Common myeloid progenitor, CD34-positive (primary cell): Measurements from ENCODE around the gene UVRAG.
A peak's percentile ranks its signal among the peaks of the same experiment; 100 is the strongest.

ENCODE experiments used
- CTCF ChIA-PET: fragments of 350-600 bp; sonication (Branson Sonifier 250); formaldehyde crosslinking; loops from one replicate; lab custom pipeline; 2021; ENCODE audit warnings: antibody characterized with exemption; lab: Charles Lee
- POLR2A ChIA-PET: fragments of 350-600 bp; sonication (Branson Sonifier 250); formaldehyde crosslinking; loops from one replicate; lab custom pipeline; 2021; ENCODE audit warnings: antibody characterized with exemption; lab: Charles Lee
- DNase-seq, 3 donors: peaks; one replicate each; pipeline versions ENCODE4 v3.0.0 to v3.0.0-alpha.2; 2013
- H3K27ac ChIP-seq, 2 experiments: 1 replicate in 1 of 2; 2 replicates in 1 of 2; pipeline ENCODE4 v1.7.0; 2013; ENCODE audit warnings: inconsistent platforms in 2 of 2, low read length in 2 of 2, mild to moderate bottlenecking in 2 of 2, low read depth in 1 of 2, moderate library complexity in 1 of 2; ENCODE audit not compliant: severe bottlenecking in 2 of 2, insufficient read depth in 1 of 2, poor library complexity in 1 of 2
- H3K27me3 ChIP-seq, 5 experiments: replicated peaks in 2 of 5; 1 replicate in 3 of 5; 2 replicates in 2 of 5; pipeline versions ENCODE4 v1.6.1 to v1.7.0; 2013; ENCODE audit warnings: low read length in 4 of 5, mild to moderate bottlenecking in 2 of 5, moderate library complexity in 2 of 5, inconsistent platforms in 1 of 5; ENCODE audit not compliant: insufficient read depth in 5 of 5, control insufficient read depth in 4 of 5
- H3K36me3 ChIP-seq, 4 experiments: 1 replicate in 2 of 4; 2 replicates in 2 of 4; pipeline versions ENCODE4 v1.6.1 to v1.7.0; 2013; ENCODE audit warnings: low read length in 3 of 4, control low read depth in 1 of 4, mild to moderate bottlenecking in 1 of 4; ENCODE audit not compliant: control insufficient read depth in 4 of 4, insufficient read depth in 4 of 4
- H3K4me1 ChIP-seq, 4 experiments: 1 replicate in 3 of 4; 2 replicates in 1 of 4; pipeline versions ENCODE4 v1.6.1 to v1.7.1; 2013; ENCODE audit warnings: low read length in 3 of 4, mild to moderate bottlenecking in 3 of 4, control low read depth in 1 of 4, inconsistent platforms in 1 of 4, moderate library complexity in 1 of 4; ENCODE audit not compliant: control insufficient read depth in 4 of 4, insufficient read depth in 4 of 4; ENCODE audit errors: control extremely low read depth in 1 of 4
- H3K4me3 ChIP-seq, 7 experiments: 1 replicate in 4 of 7; 2 replicates in 3 of 7; pipeline versions ENCODE4 v1.5.1 to v1.7.0; 2013; ENCODE audit warnings: mild to moderate bottlenecking in 7 of 7, low read length in 6 of 7, moderate library complexity in 6 of 7, inconsistent platforms in 2 of 7, low read depth in 2 of 7, control low read depth in 1 of 7; ENCODE audit not compliant: insufficient read depth in 4 of 7, control insufficient read depth in 1 of 7; ENCODE audit errors: extremely low read depth in 1 of 7
- H3K9me3 ChIP-seq, 5 experiments: 1 replicate in 4 of 5; 2 replicates in 1 of 5; pipeline versions ENCODE4 v1.6.1 to v1.7.1; 2013; ENCODE audit warnings: low read length in 4 of 5, mild to moderate bottlenecking in 2 of 5, inconsistent platforms in 1 of 5, low read depth in 1 of 5, moderate library complexity in 1 of 5; ENCODE audit not compliant: control insufficient read depth in 4 of 5, insufficient read depth in 2 of 5; ENCODE audit errors: control extremely low read depth in 1 of 5
- WGBS: methylation state at CpG from one replicate; pipeline ENCODE4 v1.1.5; 2013; ENCODE audit not compliant: insufficient coverage; 5-methylcytosine and 5-hydroxymethylcytosine counted together

Gene UVRAG

GRCh38 chr11:76103460-76103859, 288.4 kb downstream of the UVRAG start:
- H3K9me3 ChIP-seq: no peaks in the 10 kb centered on the region
- H3K27ac ChIP-seq: no peak overlapping the region
- no CpG with 5 or more reads among the region's 1 CpG for WGBS
- ChIA-PET CTCF (interaction anchor here (1.2 kb wide), 1 partner anchor 35 kb away, joined by 4 read pairs; no protein-coding TSS in a partner anchor), POLR2A (no interaction called here)
- H3K4me3 ChIP-seq: no peak overlapping the region
- no peaks in the 10 kb centered on the region for H3K27me3 ChIP-seq
- peaks cover 0 to 4% (median 2%) of the 10 kb centered on the region in 4 experiments for H3K4me1 ChIP-seq
- no peak for DNase-seq
- H3K36me3 ChIP-seq: peaks cover 2 to 3% (median 2%) of the 10 kb centered on the region in 4 experiments

GRCh38 chr11:76104285-76104684, 289.3 kb downstream of the UVRAG start:
- no peak for DNase-seq
- Histone ChIP-seq H3K27ac (no peak overlapping the region), H3K27me3 (no peaks in the 10 kb centered on the region), H3K4me1 (peaks cover 0 to 10% (median 4%) of the 10 kb centered on the region in 4 experiments), H3K9me3 (no peaks in the 10 kb centered on the region), H3K36me3 (peaks cover 0 to 2% (median under 1%) of the 10 kb centered on the region in 4 experiments), H3K4me3 (no peak overlapping the region)
- WGBS: 100% methylated on average over 2 of the region's 7 CpGs
- ChIA-PET CTCF (interaction anchor here (1.1 kb wide), 1 partner anchor 14 kb away, joined by 3 read pairs; no protein-coding TSS in a partner anchor), POLR2A (no interaction called here)

GRCh38 chr11:76105637-76106036, 290.6 kb downstream of the UVRAG start:
- CTCF ChIA-PET: no interaction called here
- no peaks in the 10 kb centered on the region for H3K9me3 ChIP-seq
- no peak overlapping the region for H3K27ac ChIP-seq
- WGBS: no CpG with 5 or more reads among the region's 1 CpG
- H3K27me3 ChIP-seq: no peaks in the 10 kb centered on the region
- POLR2A ChIA-PET: no interaction called here
- no peak for DNase-seq
- peaks cover 0 to 10% (median 4%) of the 10 kb centered on the region in 4 experiments for H3K4me1 ChIP-seq
- H3K36me3 ChIP-seq: peaks cover 0 to 2% (median under 1%) of the 10 kb centered on the region in 4 experiments
- H3K4me3 ChIP-seq: no peak overlapping the region

GRCh38 chr11:76107971-76108370, 293.0 kb downstream of the UVRAG start:
- H3K27me3 ChIP-seq: no peaks in the 10 kb centered on the region
- WGBS: no CpG with 5 or more reads among the region's 3 CpGs
- ChIA-PET CTCF (interaction anchor here (1.1 to 1.9 kb wide), 3 partner anchors 9 to 211 kb away, joined by 3 to 5 read pairs (median 4); no protein-coding TSS in a partner anchor), POLR2A (interaction anchor here (0.5 kb wide), 1 partner anchor 82 kb away, joined by 3 read pairs; no protein-coding TSS in a partner anchor)
- H3K36me3 ChIP-seq: peaks cover 0 to 8% (median 2%) of the 10 kb centered on the region in 4 experiments
- peaks cover 0 to 8% (median 4%) of the 10 kb centered on the region in 4 experiments for H3K4me1 ChIP-seq
- H3K9me3 ChIP-seq: peaks cover 0 to 4% (median 0%) of the 10 kb centered on the region in 5 experiments
- no peak overlapping the region for H3K4me3 ChIP-seq
- DNase-seq: no peak
- H3K27ac ChIP-seq: no peak overlapping the region

GRCh38 chr11:76114238-76114637, 299.2 kb downstream of the UVRAG start:
- CTCF ChIA-PET: interaction anchor here (1.0 kb wide), 1 partner anchor 26 kb away, joined by 4 read pairs; no protein-coding TSS in a partner anchor
- POLR2A ChIA-PET: no interaction called here

GRCh38 chr11:76115555-76115954, 300.5 kb downstream of the UVRAG start:
- DNase-seq: peak in 1 of 3 donors; percentile 13
- POLR2A ChIA-PET: no interaction called here
- Histone ChIP-seq H3K4me3 (no peak overlapping the region), H3K27ac (no peak overlapping the region), H3K27me3 (no peaks in the 10 kb centered on the region), H3K9me3 (peaks cover 0 to 4% (median 0%) of the 10 kb centered on the region in 5 experiments), H3K4me1 (peaks cover 13 to 25% (median 15%) of the 10 kb centered on the region in 4 experiments), H3K36me3 (peaks cover 8 to 23% (median 11%) of the 10 kb centered on the region in 4 experiments)
- WGBS: no CpG with 5 or more reads among the region's 3 CpGs
- CTCF ChIA-PET: no interaction called here

More at GRCh38 chr11:76114238-76114637, 299.2 kb downstream of the UVRAG start:
- Histone ChIP-seq H3K4me1 (peaks cover 6 to 13% (median 9%) of the 10 kb centered on the region in 4 experiments), H3K4me3 (no peak overlapping the region), H3K36me3 (peaks cover 8 to 23% (median 11%) of the 10 kb centered on the region in 4 experiments), H3K27me3 (no peaks in the 10 kb centered on the region), H3K9me3 (peaks cover 0 to 4% (median 0%) of the 10 kb centered on the region in 5 experiments), H3K27ac (no peak overlapping the region)
- WGBS: no CpG with 5 or more reads among the region's 2 CpGs
- peak; percentile 21 to 65 (median 49) for DNase-seq

- WGBS: 85% methylated on average over 2 of the region's 2 CpGs
- H3K36me3 ChIP-seq: peaks cover 8 to 21% (median 11%) of the 10 kb centered on the region in 4 experiments
- DNase-seq: no peak
- H3K9me3 ChIP-seq: no peaks in the 10 kb centered on the region
- CTCF ChIA-PET: interaction anchor here (0.6 to 1.8 kb wide), 6 partner anchors 13 to 222 kb away, joined by 3 to 5 read pairs (median 4); no protein-coding TSS in a partner anchor
- peaks cover 7 to 19% (median 13%) of the 10 kb centered on the region in 4 experiments for H3K4me1 ChIP-seq
- POLR2A ChIA-PET: no interaction called here
- no peaks in the 10 kb centered on the region for H3K27me3 ChIP-seq
- H3K27ac ChIP-seq: no peak overlapping the region
- no peak overlapping the region for H3K4me3 ChIP-seq
Observed at GRCh38 chr11:76119032-76119431, 304.0 kb downstream of the UVRAG start.
